DOHH2 (cell line): ENCODE data around the gene ABHD14A.

Experiments
- H3F3A ChIP-seq: fragments of 200-600 bp; sonication (generic), shearing (Covaris generic); 2 replicates; pipeline ENCODE4 v1.6.0; 2016; ENCODE audit warnings: antibody characterized with exemption, mild to moderate bottlenecking; ENCODE audit not compliant: control insufficient read depth, insufficient read depth
- H3K27ac ChIP-seq: fragments of 200-600 bp; sonication (generic); 2 replicates; pipeline ENCODE4 v1.5.1; 2014; ENCODE audit warnings: low read depth, mild to moderate bottlenecking, low read length, moderate library complexity
- H3K27me3 ChIP-seq: fragments of 200-600 bp; sonication (generic); 2 replicates; pipeline ENCODE4 v1.6.1; 2014; ENCODE audit warnings: mild to moderate bottlenecking, low read length, mixed read lengths; ENCODE audit not compliant: control insufficient read depth
- H3K36me3 ChIP-seq: fragments of 200-600 bp; sonication (generic); 2 replicates; pipeline ENCODE4 v1.6.1; 2014; ENCODE audit warnings: mild to moderate bottlenecking, low read length, moderate library complexity, mixed read lengths; ENCODE audit not compliant: control insufficient read depth
- H3K4me1 ChIP-seq: fragments of 200-600 bp; sonication (generic); 2 replicates; pipeline ENCODE4 v1.6.1; 2014; ENCODE audit warnings: mild to moderate bottlenecking, low read length, mixed read lengths; ENCODE audit not compliant: control insufficient read depth
- H3K4me2 ChIP-seq: fragments of 200-600 bp; sonication (generic); 2 replicates; pipeline ENCODE4 v1.6.0; 2014; ENCODE audit warnings: mild to moderate bottlenecking, low read length, moderate library complexity
- H3K4me3 ChIP-seq: fragments of 200-600 bp; sonication (generic); 2 replicates; pipeline ENCODE4 v1.5.1; 2014; ENCODE audit warnings: mild to moderate bottlenecking, low read length, mixed read lengths
- H3K79me2 ChIP-seq: fragments of 200-600 bp; sonication (generic); 2 replicates; pipeline ENCODE4 v1.6.1; 2014; ENCODE audit warnings: mild to moderate bottlenecking, low read length, mixed read lengths; ENCODE audit not compliant: control insufficient read depth
- H3K9me2 ChIP-seq: fragments of 200-600 bp; sonication (generic); replicated peaks from 2 replicates; pipeline ENCODE4 v1.6.1; 2014; ENCODE audit warnings: mild to moderate bottlenecking, low read length, mixed read lengths; ENCODE audit not compliant: control insufficient read depth
- H3K9me3 ChIP-seq: fragments of 200-600 bp; sonication (generic); 2 replicates; pipeline ENCODE4 v1.6.1; 2014; ENCODE audit warnings: antibody characterized with exemption, low read length, mixed read lengths; ENCODE audit not compliant: control insufficient read depth, insufficient read depth
- H4K20me1 ChIP-seq: fragments of 200-600 bp; sonication (generic); 2 replicates; pipeline ENCODE4 v1.6.0; 2014; ENCODE audit warnings: low read depth, mild to moderate bottlenecking, antibody characterized with exemption, low read length, moderate library complexity; ENCODE audit not compliant: control insufficient read depth, insufficient read depth
- EZH2phosphoT487 ChIP-seq: fragments of 200-600 bp; sonication (generic); IDR thresholded peaks from 2 replicates; pipeline ENCODE4 v1.6.1; 2017; ENCODE audit warnings: borderline replicate concordance, mild to moderate bottlenecking, antibody characterized with exemption, low read length, moderate library complexity, mixed read lengths
- TF ChIP-seq, protein P1 (sequence below): fragments of 200-600 bp; sonication (generic); IDR thresholded peaks from one replicate; pipeline ENCODE4 v1.5.1; 2014; ENCODE audit warnings: antibody characterized with exemption, mild to moderate bottlenecking, low read depth, low read length; ENCODE audit not compliant: poor library complexity, severe bottlenecking

The ABHD14A gene

DNA sequence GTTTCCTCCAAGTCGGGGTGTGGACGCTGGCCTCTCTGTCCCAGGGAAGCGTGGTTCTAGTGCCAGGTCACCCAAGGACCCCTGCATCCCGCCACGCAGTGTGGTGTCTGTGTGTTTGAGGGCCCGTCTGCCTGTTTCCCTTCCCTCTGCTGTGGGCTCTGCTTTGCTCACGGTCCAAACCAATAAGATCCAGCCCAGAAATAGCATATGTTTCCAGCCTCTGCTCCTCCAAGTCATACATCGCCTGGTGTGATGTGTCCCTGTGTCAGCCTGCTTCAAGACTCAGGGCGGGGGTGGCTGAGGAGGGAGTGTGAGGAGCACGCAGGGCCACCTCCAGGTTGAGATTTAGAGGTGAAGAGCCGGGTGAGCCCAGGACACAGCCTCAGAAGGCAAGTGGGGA lies 42.7 kb downstream of the ABHD14A start:
- Histone ChIP-seq H3K27ac (no peak overlapping the region), H3K79me2 (no peaks in the 10 kb centered on the region), H3K4me2 (no peak overlapping the region), H3K4me3 (no peak overlapping the region), H4K20me1 (no peaks in the 10 kb centered on the region), H3K9me3 (no peaks in the 10 kb centered on the region), H3K9me2 (no peaks in the 10 kb centered on the region), H3K4me1 (peaks cover 6% of the 10 kb centered on the region), H3K27me3 (no peaks in the 10 kb centered on the region), H3K36me3 (no peaks in the 10 kb centered on the region), H3F3A (no peaks in the 10 kb centered on the region)
- no peak for TF ChIP-seq EZH2phosphoT487
- TF ChIP-seq, protein P1, sequence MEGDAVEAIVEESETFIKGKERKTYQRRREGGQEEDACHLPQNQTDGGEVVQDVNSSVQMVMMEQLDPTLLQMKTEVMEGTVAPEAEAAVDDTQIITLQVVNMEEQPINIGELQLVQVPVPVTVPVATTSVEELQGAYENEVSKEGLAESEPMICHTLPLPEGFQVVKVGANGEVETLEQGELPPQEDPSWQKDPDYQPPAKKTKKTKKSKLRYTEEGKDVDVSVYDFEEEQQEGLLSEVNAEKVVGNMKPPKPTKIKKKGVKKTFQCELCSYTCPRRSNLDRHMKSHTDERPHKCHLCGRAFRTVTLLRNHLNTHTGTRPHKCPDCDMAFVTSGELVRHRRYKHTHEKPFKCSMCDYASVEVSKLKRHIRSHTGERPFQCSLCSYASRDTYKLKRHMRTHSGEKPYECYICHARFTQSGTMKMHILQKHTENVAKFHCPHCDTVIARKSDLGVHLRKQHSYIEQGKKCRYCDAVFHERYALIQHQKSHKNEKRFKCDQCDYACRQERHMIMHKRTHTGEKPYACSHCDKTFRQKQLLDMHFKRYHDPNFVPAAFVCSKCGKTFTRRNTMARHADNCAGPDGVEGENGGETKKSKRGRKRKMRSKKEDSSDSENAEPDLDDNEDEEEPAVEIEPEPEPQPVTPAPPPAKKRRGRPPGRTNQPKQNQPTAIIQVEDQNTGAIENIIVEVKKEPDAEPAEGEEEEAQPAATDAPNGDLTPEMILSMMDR: no peak

DNA sequence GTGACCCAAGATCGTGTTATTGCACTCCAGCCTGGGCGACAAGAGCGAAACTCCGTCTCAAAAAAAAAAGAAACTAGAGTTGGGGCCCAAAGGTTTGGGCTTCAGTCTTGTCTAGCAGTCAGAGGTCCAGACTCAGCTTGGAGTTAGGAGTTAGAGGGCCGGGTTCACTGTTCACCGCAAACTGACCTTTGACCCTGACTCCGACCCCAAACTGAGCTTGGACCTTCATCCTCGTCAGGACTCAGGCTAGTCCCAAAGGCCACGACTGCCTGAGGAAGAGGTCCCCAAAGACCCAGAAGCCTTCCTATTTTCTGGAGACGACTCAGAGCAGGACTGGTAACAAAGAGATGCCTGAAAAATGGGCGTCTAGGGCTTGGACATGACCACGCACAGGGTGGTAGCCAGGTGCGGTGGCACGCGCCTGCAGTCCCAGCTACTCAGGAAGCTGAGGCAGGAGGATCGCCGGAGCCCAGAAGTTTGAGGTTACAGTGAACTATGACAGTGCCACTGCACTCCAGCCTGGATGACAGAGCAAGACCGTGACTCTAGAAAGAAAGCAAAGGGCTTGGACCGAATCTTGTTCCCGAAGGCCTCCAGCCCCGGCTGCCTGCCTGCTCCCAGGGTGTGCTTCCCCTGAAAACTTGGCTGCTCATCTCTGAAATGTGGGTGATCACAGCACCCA lies 43.6 kb downstream of the ABHD14A start:
- no peak overlapping the region for H3K4me2 ChIP-seq
- no peak for TF ChIP-seq EZH2phosphoT487
- TF ChIP-seq, protein P1: no peak
- no peaks in the 10 kb centered on the region for H3K27me3 ChIP-seq
- no peaks in the 10 kb centered on the region for H3F3A ChIP-seq
- peaks cover 10% of the 10 kb centered on the region for H3K4me1 ChIP-seq
- no peak overlapping the region for H3K27ac ChIP-seq
- no peak overlapping the region for H3K4me3 ChIP-seq
- no peaks in the 10 kb centered on the region for H4K20me1 ChIP-seq
- no peaks in the 10 kb centered on the region for H3K9me2 ChIP-seq
- no peaks in the 10 kb centered on the region for H3K79me2 ChIP-seq
- no peaks in the 10 kb centered on the region for H3K36me3 ChIP-seq
- H3K9me3 ChIP-seq: no peaks in the 10 kb centered on the region

DNA sequence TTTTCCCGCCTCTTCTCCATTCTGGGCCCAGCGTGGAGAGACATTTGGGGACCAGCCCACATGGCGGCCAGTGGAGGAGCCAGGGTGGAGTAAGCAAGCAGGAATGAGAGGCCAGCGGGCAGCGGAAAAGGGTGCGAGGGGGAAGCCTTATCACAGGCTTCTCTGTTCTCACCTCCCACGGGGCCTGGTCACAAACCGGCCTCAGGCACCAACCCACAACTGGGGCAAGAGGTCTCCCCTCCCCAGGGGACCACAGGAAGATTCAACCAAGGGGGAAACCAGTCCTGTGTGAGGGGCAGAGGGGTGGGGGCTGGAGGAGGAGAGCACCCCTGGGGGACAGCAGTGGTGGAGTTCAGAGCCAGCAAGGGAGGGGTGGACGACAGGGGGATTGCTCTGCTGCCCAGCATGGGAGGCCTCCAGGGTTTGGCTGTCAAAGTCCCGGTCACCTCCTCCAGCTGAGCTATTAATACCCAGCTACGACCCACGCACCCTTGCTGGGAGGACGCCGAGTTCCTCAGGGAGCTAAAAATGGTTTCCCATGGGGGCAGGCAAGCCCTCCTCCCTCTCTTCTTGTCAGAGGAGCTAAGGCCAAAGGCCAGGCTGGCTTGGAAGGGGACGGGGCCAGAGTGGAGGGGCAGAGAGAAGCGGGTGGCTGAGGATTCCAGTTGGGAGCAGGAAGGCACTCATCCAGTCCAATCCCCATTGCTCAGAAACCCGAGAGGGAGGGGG lies 44.7 kb downstream of the ABHD14A start:
- Histone ChIP-seq H3K4me2 (no peak overlapping the region), H4K20me1 (no peaks in the 10 kb centered on the region), H3K79me2 (no peaks in the 10 kb centered on the region), H3F3A (no peaks in the 10 kb centered on the region), H3K9me3 (no peaks in the 10 kb centered on the region), H3K27me3 (no peaks in the 10 kb centered on the region), H3K4me1 (peaks cover 21% of the 10 kb centered on the region), H3K36me3 (no peaks in the 10 kb centered on the region), H3K9me2 (no peaks in the 10 kb centered on the region), H3K27ac (no peak overlapping the region), H3K4me3 (no peak overlapping the region)
- no peak for TF ChIP-seq EZH2phosphoT487
- TF ChIP-seq, protein P1: no peak
